A673 (cell line): ENCODE data around the gene FAHD1.

Experiments
- CTCF ChIP-seq: fragments of 300-800, 200-600 bp; sonication (generic); conservative IDR thresholded peaks from 2 replicates; pipeline ENCODE4 v1.5.1; 2017; ENCODE audit warnings: low read depth, mild to moderate bottlenecking, antibody characterized with exemption, low read length, moderate library complexity, mixed read lengths
- EZH2 ChIP-seq: fragments of 200-600 bp; sonication (generic); IDR thresholded peaks from 2 replicates; pipeline ENCODE4 v1.6.1; 2017; ENCODE audit warnings: borderline replicate concordance, low read depth, mild to moderate bottlenecking, mixed read lengths, antibody characterized with exemption, low read length; ENCODE audit not compliant: poor library complexity, severe bottlenecking

- TF ChIP-seq CTCF (no peak), EZH2 (no peak)
Measured at GRCh38 chr16:1822801-1823200, 4.2 kb upstream of the FAHD1 start.
